Activated T-helper 2 cell treated with anti-CD3 and anti-CD28 coated beads, Interferon-gamma antibody, Interleukin-2, Interleukin-4, amounts not matched to agents 10 μg/mL and 5 μg/mL and 100 μg/mL, durations not matched to agents 14 hours and 24 hours and 36 hours (primary cell): ENCODE measurements around the gene DENR. TPM values are rescaled to one million over a fixed set of nuclear protein-coding genes. Genes with fewer than 3 reads are reported as not detected.
"Not testable (repeated sequence)": the region's sequence is repeated elsewhere in the genome, so short reads cannot be mapped to it uniquely, and the experiment has no call there.

Experiments
- DNase-seq: peaks from one replicate; pipeline ENCODE4 v3.0.0; 2021; ENCODE audit warnings: low spot score
- H3K27ac Mint-ChIP-seq: one replicate; pipeline ENCODE4 v1.8.0; 2021; ENCODE audit warnings: mixed read lengths
- H3K27me3 Mint-ChIP-seq: one replicate; pipeline ENCODE4 v1.8.0; 2021; ENCODE audit warnings: low read depth, mixed read lengths
- H3K36me3 Mint-ChIP-seq: one replicate; pipeline ENCODE4 v1.8.0; 2021; ENCODE audit warnings: low read depth, mixed read lengths
- H3K4me1 Mint-ChIP-seq: one replicate; pipeline ENCODE4 v1.8.0; 2021; ENCODE audit warnings: low read depth, mixed read lengths
- H3K4me3 Mint-ChIP-seq: one replicate; pipeline ENCODE4 v1.8.0; 2021; ENCODE audit warnings: low read depth, mild to moderate bottlenecking, moderate library complexity, mixed read lengths
- H3K9me3 Mint-ChIP-seq: one replicate; pipeline ENCODE4 v1.8.0; 2021; ENCODE audit warnings: mixed read lengths
- intact Hi-C: fragments of 100-400 bp; cut with micrococcal nuclease; formaldehyde crosslinking; loops from one replicate; pipeline ENCODE4 v1.15.1; 2023
- total RNA-seq: library from RNA; stranded (reverse); gene quantifications from 2 replicates; pipeline ENCODE4 v1.2.3, GENCODE V29; 2022

Gene DENR
- total RNA-seq = 76.7 and 79.6 TPM in 2 replicates

- Mint-ChIP-seq H3K36me3 (peaks cover 47% of the 10 kb centered on the region), H3K4me3 (peak within 1 kb of the TSS; percentile 89), H3K27ac (peak within 1 kb of the TSS; percentile 90), H3K4me1 (peaks cover 42% of the 10 kb centered on the region), H3K9me3 (no peaks in the 10 kb centered on the region), H3K27me3 (no peaks in the 10 kb centered on the region)
- intact Hi-C loops = loop anchor here (1.0 to 2.0 kb wide), 4 partner anchors 20 to 225 kb away; partner anchors contain the start of gene KNTC1
- DNase-seq = peak; percentile 99
Measured at GRCh38 chr12:122752464-122753318, at the start of gene DENR. Gene DENR, plus strand, starts transcription at chr12:122752824. Its CDS starts 878 bp downstream, at chr12:122753702.

GRCh38 chr12:122702890-122703611 lies 49.6 kb upstream of the DENR start, which contains the start of gene HCAR2:
Gene HCAR2, minus strand, starts transcription at chr12:122703357. Its CDS starts 74 bp downstream, at chr12:122703283.
- H3K4me1 Mint-ChIP-seq, H3K27me3 Mint-ChIP-seq, H3K9me3 Mint-ChIP-seq, H3K27ac Mint-ChIP-seq, intact Hi-C loops, H3K4me3 Mint-ChIP-seq, H3K36me3 Mint-ChIP-seq, DNase-seq: not testable (repeated sequence)

GRCh38 chr12:122703841-122704240 lies 48.8 kb upstream of the DENR start:
- H3K4me3 Mint-ChIP-seq, H3K27me3 Mint-ChIP-seq, H3K36me3 Mint-ChIP-seq, intact Hi-C loops, DNase-seq, H3K27ac Mint-ChIP-seq, H3K4me1 Mint-ChIP-seq, H3K9me3 Mint-ChIP-seq: not testable (repeated sequence)

GRCh38 chr12:122709287-122709686 lies 43.3 kb upstream of the DENR start:
- H3K4me3 Mint-ChIP-seq, DNase-seq, H3K9me3 Mint-ChIP-seq, H3K27me3 Mint-ChIP-seq, H3K4me1 Mint-ChIP-seq, H3K36me3 Mint-ChIP-seq, H3K27ac Mint-ChIP-seq, intact Hi-C loops: not testable (repeated sequence)

GRCh38 chr12:122710341-122710740 lies 42.3 kb upstream of the DENR start:
- H3K4me3 Mint-ChIP-seq, H3K27ac Mint-ChIP-seq, intact Hi-C loops, H3K36me3 Mint-ChIP-seq, H3K27me3 Mint-ChIP-seq, DNase-seq, H3K9me3 Mint-ChIP-seq, H3K4me1 Mint-ChIP-seq: not testable (repeated sequence)

GRCh38 chr12:122711266-122711665 lies 41.4 kb upstream of the DENR start:
- H3K36me3 Mint-ChIP-seq, intact Hi-C loops, H3K27ac Mint-ChIP-seq, H3K4me1 Mint-ChIP-seq, H3K9me3 Mint-ChIP-seq, H3K27me3 Mint-ChIP-seq, DNase-seq, H3K4me3 Mint-ChIP-seq: not testable (repeated sequence)

- H3K4me1 Mint-ChIP-seq, H3K27ac Mint-ChIP-seq, H3K27me3 Mint-ChIP-seq, DNase-seq, H3K4me3 Mint-ChIP-seq, H3K9me3 Mint-ChIP-seq, intact Hi-C loops, H3K36me3 Mint-ChIP-seq: not testable (repeated sequence)
Measured at GRCh38 chr12:122713491-122714188, 39.0 kb upstream of the DENR start.

- H3K36me3 Mint-ChIP-seq, H3K4me1 Mint-ChIP-seq, H3K9me3 Mint-ChIP-seq, intact Hi-C loops, H3K4me3 Mint-ChIP-seq, DNase-seq, H3K27me3 Mint-ChIP-seq, H3K27ac Mint-ChIP-seq: not testable (repeated sequence)
Measured at GRCh38 chr12:122715211-122715610, 37.4 kb upstream of the DENR start.

GRCh38 chr12:122716658-122717057 lies 36.0 kb upstream of the DENR start, which contains the start of gene HCAR3:
Gene HCAR3, minus strand, starts transcription at chr12:122716811. Its CDS starts 74 bp downstream, at chr12:122716737.
- H3K36me3 Mint-ChIP-seq, H3K27me3 Mint-ChIP-seq, H3K4me1 Mint-ChIP-seq, H3K4me3 Mint-ChIP-seq, intact Hi-C loops, DNase-seq, H3K27ac Mint-ChIP-seq, H3K9me3 Mint-ChIP-seq: not testable (repeated sequence)

- no peak for DNase-seq
- Mint-ChIP-seq H3K9me3 (no peaks in the 10 kb centered on the region), H3K27ac (peak overlapping the region; percentile 83), H3K27me3 (no peaks in the 10 kb centered on the region), H3K36me3 (peaks cover 10% of the 10 kb centered on the region), H3K4me3 (no peak overlapping the region), H3K4me1 (peaks cover 32% of the 10 kb centered on the region)
- intact Hi-C loops = loop anchor here (1.0 to 5.0 kb wide), 4 partner anchors 9 to 176 kb away; partner anchors contain the start of genes DENR, HCAR1 and VPS37B
Measured at GRCh38 chr12:122721057-122721545, 31.5 kb upstream of the DENR start.

- peak overlapping the region; percentile 51 for H3K27ac Mint-ChIP-seq
- intact Hi-C loops = loop anchor here (5.0 kb wide), 1 partner anchor 175 kb away; the partner anchor contains the start of gene VPS37B
- no peaks in the 10 kb centered on the region for H3K27me3 Mint-ChIP-seq
- DNase-seq = no peak
- peaks cover 14% of the 10 kb centered on the region for H3K36me3 Mint-ChIP-seq
- H3K4me1 Mint-ChIP-seq = peaks cover 37% of the 10 kb centered on the region
- H3K4me3 Mint-ChIP-seq = no peak overlapping the region
- H3K9me3 Mint-ChIP-seq = no peaks in the 10 kb centered on the region
Measured at GRCh38 chr12:122722387-122722786, 30.2 kb upstream of the DENR start.

- Mint-ChIP-seq H3K36me3 (peaks cover 19% of the 10 kb centered on the region), H3K27ac (no peak overlapping the region), H3K9me3 (no peaks in the 10 kb centered on the region), H3K4me3 (no peak overlapping the region), H3K4me1 (peaks cover 59% of the 10 kb centered on the region), H3K27me3 (no peaks in the 10 kb centered on the region)
- intact Hi-C loops = loop anchor here (5.0 kb wide), 1 partner anchor 173 kb away; the partner anchor contains the start of gene VPS37B
- no peak for DNase-seq
Measured at GRCh38 chr12:122724641-122725243, 27.9 kb upstream of the DENR start.
